Thoracic aorta (tissue), 2 donors: Measurements from ENCODE around the gene POT1. TPM values are rescaled to one million over a fixed set of nuclear protein-coding genes. Genes with fewer than 3 reads are reported as not detected.
A peak's percentile ranks its signal among the peaks of the same experiment; 100 is the strongest.

Source experiments
- ATAC-seq: fragments of 150-250 bp; one replicate; pipeline ENCODE4 v1.8.0; 2017; ENCODE audit warnings: low read depth; ENCODE audit not compliant: insufficient number of reproducible peaks, low FRiP score
- DNase-seq: peaks from one replicate; pipeline ENCODE4 v3.0.0-alpha.2; 2020; ENCODE audit warnings: low spot score
- H3K27ac ChIP-seq, 2 donors: fragments of 200-600 bp; sonication (generic); 1 replicate in 1 of 2; 2 replicates in 1 of 2; pipeline ENCODE4 v1.5.1; 2016; ENCODE audit warnings: mild to moderate bottlenecking in 2 of 2, moderate library complexity in 2 of 2
- H3K27me3 ChIP-seq: fragments of 200-600 bp; sonication (generic); replicated peaks from 2 replicates; pipeline ENCODE4 v1.6.0; 2016; ENCODE audit warnings: mild to moderate bottlenecking; ENCODE audit not compliant: insufficient read depth
- H3K36me3 ChIP-seq: fragments of 200-600 bp; sonication (generic); one replicate; pipeline ENCODE4 v1.5.1; 2016
- H3K4me1 ChIP-seq, 2 donors: fragments of 200-600 bp; sonication (generic); 1 replicate in 1 of 2; 2 replicates in 1 of 2; pipeline versions ENCODE4 v1.5.1 to v1.6.0; 2016; ENCODE audit warnings: low read depth in 2 of 2, mild to moderate bottlenecking in 1 of 2; ENCODE audit not compliant: control insufficient read depth in 1 of 2
- H3K4me3 ChIP-seq: fragments of 200-600 bp; sonication (generic); 2 replicates; pipeline ENCODE4 v1.5.1; 2016; ENCODE audit warnings: mild to moderate bottlenecking
- H3K9me3 ChIP-seq: fragments of 200-600 bp; sonication (generic); 2 replicates; pipeline ENCODE4 v1.5.1; 2016
- CTCF ChIP-seq: fragments of 200-600 bp; sonication (generic); IDR thresholded peaks from one replicate; pipeline ENCODE4 v1.5.1; 2019; ENCODE audit warnings: antibody characterized with exemption
- total RNA-seq, 2 donors: library from RNA; depleted of rRNA; stranded (reverse); fragments of >200 nt; gene quantifications; one replicate each; pipeline versions ENCODE4 v1.1.0 to v1.2.3, GENCODE V29; 2016

POT1 gene
- total RNA-seq, 2 donors from 2014 or later = 18.9 to 23.4 TPM

- Histone ChIP-seq H3K27me3 (no peaks in the 10 kb centered on the region), H3K36me3 (no peaks in the 10 kb centered on the region), H3K4me3 (no peak overlapping the region), H3K9me3 (no peaks in the 10 kb centered on the region), H3K27ac (no peak overlapping the region), H3K4me1 (no peaks in the 10 kb centered on the region)
- DNase-seq (no peak), ATAC-seq (no peak)
- TF ChIP-seq CTCF = no peak
Observed at GRCh38 chr7:124879771-124880170, 49.9 kb downstream of the POT1 start.

GRCh38 chr7:124879103-124879502 is 50.5 kb downstream of the POT1 start:
- ATAC-seq = no peak
- no peak overlapping the region for H3K27ac ChIP-seq
- H3K36me3 ChIP-seq = no peaks in the 10 kb centered on the region

GRCh38 chr7:124874644-124875163 is 54.9 kb downstream of the POT1 start:
- no peaks in the 10 kb centered on the region for H3K36me3 ChIP-seq
- no peaks in the 10 kb centered on the region for H3K27me3 ChIP-seq
- no peak overlapping the region for H3K27ac ChIP-seq
- ATAC-seq (no peak), DNase-seq (no peak)
- no peaks in the 10 kb centered on the region for H3K4me1 ChIP-seq
- no peak for TF ChIP-seq CTCF
- no peaks in the 10 kb centered on the region for H3K9me3 ChIP-seq
- no peak overlapping the region for H3K4me3 ChIP-seq

More at GRCh38 chr7:124879103-124879502, 50.5 kb downstream of the POT1 start:
- no peak for TF ChIP-seq CTCF
- Histone ChIP-seq H3K4me3 (no peak overlapping the region), H3K9me3 (no peaks in the 10 kb centered on the region), H3K4me1 (no peaks in the 10 kb centered on the region), H3K27me3 (no peaks in the 10 kb centered on the region)
- DNase-seq = no peak

GRCh38 chr7:124857672-124858235 is 71.9 kb downstream of the POT1 start:
- no peak for TF ChIP-seq CTCF
- DNase-seq = no peak
- Histone ChIP-seq H3K9me3 (no peaks in the 10 kb centered on the region), H3K27ac (no peak overlapping the region), H3K4me1 (no peaks in the 10 kb centered on the region), H3K36me3 (peaks cover 7% of the 10 kb centered on the region), H3K4me3 (no peak overlapping the region), H3K27me3 (no peaks in the 10 kb centered on the region)
- no peak for ATAC-seq

- no peak for DNase-seq
- no peaks in the 10 kb centered on the region for H3K27me3 ChIP-seq
- no peaks in the 10 kb centered on the region for H3K4me1 ChIP-seq
- no peaks in the 10 kb centered on the region for H3K36me3 ChIP-seq
- TF ChIP-seq CTCF = peak; percentile 62
- H3K27ac ChIP-seq = no peak overlapping the region
- H3K4me3 ChIP-seq = no peak overlapping the region
- no peak for ATAC-seq
- no peaks in the 10 kb centered on the region for H3K9me3 ChIP-seq
Observed at GRCh38 chr7:124856299-124856888, 73.2 kb downstream of the POT1 start.
